Activated naive CD8-positive, alpha-beta T cell treated with anti-CD3 and anti-CD28 coated beads, Interleukin-2, amount 50 U/mL, for 24 hours (primary cell): ENCODE results near the gene BRD9.
"Not testable (repeated sequence)": the region's sequence is repeated elsewhere in the genome, so short reads cannot be mapped to it uniquely, and the experiment has no call there.

Experiments used
- ATAC-seq: fragments of 150-1000 bp; cut with Tn5 transposase; one replicate; pipeline ENCODE4 v1.10.0; 2021
- DNase-seq: peaks from one replicate; pipeline ENCODE4 v3.0.0; 2021
- H3K27ac Mint-ChIP-seq: one replicate; pipeline ENCODE4 v1.8.0; 2021; ENCODE audit warnings: mild to moderate bottlenecking, mixed read lengths
- H3K27me3 Mint-ChIP-seq: one replicate; pipeline ENCODE4 v1.8.0; 2021; ENCODE audit warnings: mixed read lengths
- H3K36me3 Mint-ChIP-seq: one replicate; pipeline ENCODE4 v1.8.0; 2021; ENCODE audit warnings: low read depth, mixed read lengths
- H3K4me1 Mint-ChIP-seq: one replicate; pipeline ENCODE4 v1.8.0; 2021; ENCODE audit warnings: mixed read lengths
- H3K4me3 Mint-ChIP-seq: one replicate; pipeline ENCODE4 v1.8.0; 2021; ENCODE audit warnings: mild to moderate bottlenecking, moderate library complexity, mixed read lengths
- H3K9me3 Mint-ChIP-seq: one replicate; pipeline ENCODE4 v1.8.0; 2021; ENCODE audit warnings: mixed read lengths

The BRD9 gene

DNA sequence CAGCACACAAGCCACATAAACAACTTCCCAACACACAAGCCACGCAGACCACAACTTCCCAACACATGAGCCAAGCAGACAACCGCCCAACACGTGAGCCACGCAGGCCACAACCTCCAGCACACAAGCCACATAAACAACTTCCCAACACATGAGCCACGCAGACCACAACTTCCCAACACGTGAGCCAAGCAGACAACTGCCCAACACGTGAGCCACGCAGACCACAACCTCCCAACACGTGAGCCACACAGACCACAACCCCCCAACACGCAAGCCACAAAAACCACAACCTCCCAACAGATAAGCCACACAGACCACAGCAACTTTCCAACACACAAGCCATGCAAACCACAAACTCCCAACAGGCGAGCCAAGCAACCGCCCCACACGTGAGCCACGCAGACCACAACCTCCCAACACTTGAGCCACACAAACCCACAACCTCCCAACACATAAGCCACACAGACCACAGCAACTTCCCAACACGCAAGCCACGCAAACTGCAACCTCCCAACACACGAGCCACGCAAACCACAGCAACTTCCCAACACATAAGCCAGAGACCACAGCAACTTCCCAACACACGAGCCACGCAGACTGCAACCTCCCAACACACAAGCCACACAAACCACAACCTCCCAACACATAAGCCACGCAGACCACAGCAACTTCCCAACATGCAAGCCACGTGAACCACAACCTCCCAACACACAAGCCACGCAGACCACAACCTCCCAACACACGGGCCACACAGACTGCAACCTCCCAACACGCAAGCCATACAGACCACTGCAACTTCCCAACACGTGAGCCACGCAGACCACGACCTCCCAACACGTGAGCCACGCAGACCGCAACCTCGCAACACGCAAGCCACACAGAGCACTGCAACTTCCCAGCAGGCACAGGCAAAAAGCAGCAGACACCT is 10.1 kb downstream of the BRD9 start:
- H3K4me1 Mint-ChIP-seq, result peaks cover 14% of the 10 kb centered on the region
- DNase-seq (no peak), ATAC-seq (no peak)
- H3K27me3 Mint-ChIP-seq, result peaks cover 4% of the 10 kb centered on the region
- H3K4me3 Mint-ChIP-seq, result peak overlapping the region; percentile 59
- H3K27ac Mint-ChIP-seq, result peak overlapping the region; percentile 96
- peaks cover 72% of the 10 kb centered on the region for H3K36me3 Mint-ChIP-seq
- peaks cover 13% of the 10 kb centered on the region for H3K9me3 Mint-ChIP-seq

DNA sequence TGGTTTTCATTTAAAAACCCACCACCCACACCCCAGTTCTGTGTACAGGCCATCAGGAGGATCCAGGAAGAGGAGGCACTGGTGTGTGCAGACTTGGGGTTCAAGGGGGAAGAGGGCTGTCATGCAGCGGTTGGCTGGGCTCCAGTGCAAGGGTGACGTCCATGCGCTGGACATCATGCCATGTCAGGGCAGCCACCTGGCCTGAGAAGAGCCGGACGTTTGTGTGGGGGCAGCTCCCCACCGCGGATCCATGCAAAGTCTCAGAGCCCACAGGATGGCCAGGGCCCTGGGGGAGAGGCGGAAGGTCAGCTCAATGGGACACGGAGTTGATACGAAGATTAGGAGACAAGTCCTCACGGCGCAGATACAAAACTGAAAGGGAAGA is 11.1 kb downstream of the BRD9 start:
- Mint-ChIP-seq H3K4me3 (no peak overlapping the region), H3K27ac (no peak overlapping the region), H3K4me1 (peaks cover 14% of the 10 kb centered on the region), H3K27me3 (peaks cover 4% of the 10 kb centered on the region), H3K36me3 (peaks cover 70% of the 10 kb centered on the region), H3K9me3 (peaks cover 13% of the 10 kb centered on the region)
- DNase-seq, result no peak
- no peak for ATAC-seq

DNA sequence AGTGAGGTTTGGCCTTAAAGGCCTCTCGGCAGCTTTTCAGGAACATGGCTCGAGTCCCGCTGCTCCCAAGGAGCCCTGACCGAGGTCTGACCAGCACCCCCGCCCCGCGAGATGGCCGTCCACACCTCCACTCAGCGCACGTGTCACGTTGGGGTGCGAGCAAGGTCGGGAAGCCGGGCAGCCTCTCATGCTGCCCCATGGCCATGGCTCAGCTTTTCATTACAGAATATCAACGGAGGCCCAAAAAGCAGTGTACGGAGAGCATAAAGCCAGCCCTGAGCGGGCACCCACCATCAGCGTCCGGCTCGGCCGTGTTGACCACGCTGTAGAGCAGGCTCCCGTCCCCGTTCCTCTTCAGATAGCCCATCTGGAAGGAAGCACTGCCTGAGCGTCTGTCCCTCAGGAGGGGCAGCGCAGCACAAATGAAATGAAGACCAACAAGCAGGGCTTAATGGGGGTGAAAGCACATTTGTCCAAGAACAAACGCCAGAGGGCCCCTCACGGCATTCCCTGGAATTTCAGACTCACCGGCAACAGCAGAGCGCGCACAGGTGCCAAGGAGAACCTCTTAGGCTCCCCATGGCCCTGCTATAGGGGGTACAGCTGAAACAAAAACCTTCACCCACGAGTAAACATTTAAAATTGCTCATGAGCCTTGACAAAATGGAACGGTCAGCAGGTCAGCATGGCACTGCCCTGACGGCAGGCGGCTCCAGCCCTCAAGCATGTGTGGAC is 11.6 kb downstream of the BRD9 start:
- Mint-ChIP-seq H3K36me3 (peaks cover 67% of the 10 kb centered on the region), H3K27ac (no peak overlapping the region), H3K9me3 (peaks cover 13% of the 10 kb centered on the region), H3K27me3 (peaks cover 4% of the 10 kb centered on the region), H3K4me3 (no peak overlapping the region), H3K4me1 (peaks cover 14% of the 10 kb centered on the region)
- DNase-seq, result no peak
- ATAC-seq, result no peak

GRCh38 chr5:878677-879076 is 13.9 kb downstream of the BRD9 start:
- H3K4me1 Mint-ChIP-seq, result peaks cover 16% of the 10 kb centered on the region
- not testable (repeated sequence) for H3K27ac Mint-ChIP-seq

GRCh38 chr5:878125-878524 is 14.5 kb downstream of the BRD9 start:
- Mint-ChIP-seq H3K27ac (no peak overlapping the region), H3K4me3 (no peak overlapping the region), H3K36me3 (peaks cover 66% of the 10 kb centered on the region), H3K9me3 (peaks cover 12% of the 10 kb centered on the region), H3K27me3 (peaks cover 4% of the 10 kb centered on the region), H3K4me1 (peaks cover 15% of the 10 kb centered on the region)
- ATAC-seq, result no peak
- no peak for DNase-seq

More at GRCh38 chr5:878677-879076, 13.9 kb downstream of the BRD9 start:
- Mint-ChIP-seq H3K9me3 (peaks cover 13% of the 10 kb centered on the region), H3K36me3 (peaks cover 66% of the 10 kb centered on the region)
- not testable (repeated sequence) for H3K27me3 Mint-ChIP-seq, DNase-seq, H3K4me3 Mint-ChIP-seq
- ATAC-seq, result peak; percentile 17

DNA sequence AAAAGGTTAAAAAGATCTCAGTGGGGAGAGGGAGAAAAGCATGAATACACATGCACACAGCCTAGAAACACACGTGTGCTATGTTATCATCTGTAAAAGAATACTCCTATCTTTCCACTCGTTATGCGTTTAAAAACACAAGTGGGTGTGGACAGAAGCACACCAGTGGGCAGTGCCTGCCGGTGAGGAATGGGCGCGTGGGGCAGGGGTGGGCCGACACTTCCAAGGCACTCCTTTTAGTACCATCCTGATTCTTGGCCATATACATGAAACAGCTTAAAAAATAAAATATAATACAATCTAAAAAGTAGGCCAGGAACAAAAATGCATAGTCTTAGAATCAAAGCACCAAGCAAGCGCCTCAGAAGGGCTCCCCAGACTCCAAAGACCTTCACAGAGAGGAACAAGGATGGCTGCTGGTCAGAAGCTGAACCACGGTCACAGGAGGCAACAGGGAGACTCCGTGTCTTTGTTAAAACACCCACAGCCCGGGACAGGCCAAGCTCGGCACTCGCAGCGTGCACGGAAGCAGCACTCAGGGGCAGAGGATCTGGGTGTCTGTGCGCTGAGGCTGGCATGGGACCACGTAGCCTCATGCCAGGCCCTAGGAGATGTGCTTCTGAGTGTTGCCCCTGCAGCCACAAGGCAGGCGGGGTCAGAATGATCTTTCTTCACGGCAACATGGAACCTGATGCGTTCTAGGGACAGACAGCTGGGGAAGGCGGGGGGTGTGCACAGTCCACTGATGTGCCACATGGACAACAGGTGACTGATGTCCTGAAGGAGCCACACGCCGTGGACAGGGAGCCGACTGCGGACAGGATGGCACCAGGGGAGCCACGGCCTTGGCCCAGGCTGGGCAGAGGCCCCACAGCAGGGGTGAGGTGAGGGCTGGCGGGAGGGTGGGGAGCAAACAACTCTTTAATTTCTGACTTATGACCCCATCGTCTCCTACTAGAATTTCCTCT is 15.9 kb downstream of the BRD9 start:
- no peaks in the 10 kb centered on the region for H3K9me3 Mint-ChIP-seq
- H3K4me3 Mint-ChIP-seq, result no peak overlapping the region
- H3K27me3 Mint-ChIP-seq, result no peaks in the 10 kb centered on the region
- peaks cover 58% of the 10 kb centered on the region for H3K36me3 Mint-ChIP-seq
- no peak overlapping the region for H3K27ac Mint-ChIP-seq
- ATAC-seq (no peak), DNase-seq (no peak)
- peaks cover 2% of the 10 kb centered on the region for H3K4me1 Mint-ChIP-seq

DNA sequence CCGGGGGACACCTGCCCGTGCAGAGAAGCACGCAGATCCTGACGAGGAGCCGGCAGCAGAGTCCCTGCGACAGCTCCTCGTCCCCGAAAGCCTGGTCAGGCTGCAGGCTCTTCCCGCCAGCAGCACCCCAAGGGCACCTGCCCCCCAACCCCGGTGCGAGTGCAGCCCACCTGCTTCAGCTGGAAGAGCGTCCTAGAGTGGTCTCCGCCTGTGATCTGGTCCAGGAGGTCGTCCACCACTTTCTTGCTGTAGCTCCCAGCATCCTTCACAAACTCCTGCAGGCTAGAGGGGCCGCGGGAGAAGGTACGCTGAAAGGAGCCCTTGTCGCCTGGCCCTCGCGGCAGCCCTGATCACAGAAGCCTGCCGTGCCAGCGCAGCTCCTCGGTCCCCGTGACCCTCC is 16.7 kb downstream of the BRD9 start:
- H3K27ac Mint-ChIP-seq, result no peak overlapping the region
- H3K36me3 Mint-ChIP-seq, result peaks cover 58% of the 10 kb centered on the region
- no peak overlapping the region for H3K4me3 Mint-ChIP-seq
- H3K9me3 Mint-ChIP-seq, result no peaks in the 10 kb centered on the region
- no peaks in the 10 kb centered on the region for H3K27me3 Mint-ChIP-seq
- ATAC-seq (no peak), DNase-seq (no peak)
- peaks cover 2% of the 10 kb centered on the region for H3K4me1 Mint-ChIP-seq

- no peak for ATAC-seq
- peaks cover 74% of the 10 kb centered on the region for H3K36me3 Mint-ChIP-seq
- no peaks in the 10 kb centered on the region for H3K9me3 Mint-ChIP-seq
- no peak for DNase-seq
- no peak overlapping the region for H3K4me3 Mint-ChIP-seq
- peaks cover 2% of the 10 kb centered on the region for H3K4me1 Mint-ChIP-seq
- H3K27me3 Mint-ChIP-seq, result no peaks in the 10 kb centered on the region
- no peak overlapping the region for H3K27ac Mint-ChIP-seq
Measured at GRCh38 chr5:873328-873727, 19.3 kb downstream of the BRD9 start.

- no peaks in the 10 kb centered on the region for H3K9me3 Mint-ChIP-seq
- H3K36me3 Mint-ChIP-seq, result peaks cover 74% of the 10 kb centered on the region
- H3K4me3 Mint-ChIP-seq, result no peak overlapping the region
- no peaks in the 10 kb centered on the region for H3K27me3 Mint-ChIP-seq
- ATAC-seq (no peak), DNase-seq (no peak)
- no peak overlapping the region for H3K27ac Mint-ChIP-seq
- H3K4me1 Mint-ChIP-seq, result peaks cover 2% of the 10 kb centered on the region
Measured at GRCh38 chr5:872301-872700, 20.3 kb downstream of the BRD9 start.

GRCh38 chr5:871596-872298 is 20.9 kb downstream of the BRD9 start:
- H3K9me3 Mint-ChIP-seq, result no peaks in the 10 kb centered on the region
- peaks cover 2% of the 10 kb centered on the region for H3K4me1 Mint-ChIP-seq
- H3K4me3 Mint-ChIP-seq, result no peak overlapping the region
- peaks cover 71% of the 10 kb centered on the region for H3K36me3 Mint-ChIP-seq
- no peak for ATAC-seq
- H3K27me3 Mint-ChIP-seq, result no peaks in the 10 kb centered on the region
- no peak overlapping the region for H3K27ac Mint-ChIP-seq
- no peak for DNase-seq

GRCh38 chr5:870956-871355 is 21.6 kb downstream of the BRD9 start:
- H3K9me3 Mint-ChIP-seq, result no peaks in the 10 kb centered on the region
- no peaks in the 10 kb centered on the region for H3K27me3 Mint-ChIP-seq
- ATAC-seq (no peak), DNase-seq (no peak)
- peaks cover 72% of the 10 kb centered on the region for H3K36me3 Mint-ChIP-seq
- no peak overlapping the region for H3K4me3 Mint-ChIP-seq
- H3K4me1 Mint-ChIP-seq, result peaks cover 2% of the 10 kb centered on the region
- H3K27ac Mint-ChIP-seq, result no peak overlapping the region

- DNase-seq (no peak), ATAC-seq (no peak)
- Mint-ChIP-seq H3K4me1 (no peaks in the 10 kb centered on the region), H3K27me3 (no peaks in the 10 kb centered on the region), H3K27ac (no peak overlapping the region), H3K4me3 (no peak overlapping the region), H3K9me3 (no peaks in the 10 kb centered on the region), H3K36me3 (peaks cover 59% of the 10 kb centered on the region)
Measured at GRCh38 chr5:868428-869135, 24.0 kb downstream of the BRD9 start.

- H3K27me3 Mint-ChIP-seq, result no peaks in the 10 kb centered on the region
- H3K36me3 Mint-ChIP-seq, result peaks cover 58% of the 10 kb centered on the region
- ATAC-seq (no peak), DNase-seq (no peak)
- H3K4me1 Mint-ChIP-seq, result no peaks in the 10 kb centered on the region
- no peak overlapping the region for H3K27ac Mint-ChIP-seq
- no peak overlapping the region for H3K4me3 Mint-ChIP-seq
- no peaks in the 10 kb centered on the region for H3K9me3 Mint-ChIP-seq
Measured at GRCh38 chr5:867300-867870, 25.2 kb downstream of the BRD9 start.
